Keratinocyte (primary cell): ENCODE measurements around the gene BDP1. TPM values are rescaled to one million over a fixed set of nuclear protein-coding genes. Genes with fewer than 3 reads are reported as not detected.

Source experiments
- DNase-seq: peaks from one replicate; pipeline ENCODE4 v3.0.0-alpha.2; 2011; ENCODE audit warnings: low read depth, missing footprints, low spot score
- FAIRE-seq: peaks from 2 replicates; lab custom pipeline; 2011; peaks lifted over from hg19 to GRCh38; lab: Jason Lieb, UNC
- H2AFZ ChIP-seq: 2 replicates; pipeline ENCODE4 v1.6.0; 2012; ENCODE audit warnings: low read length, control low read depth, inconsistent platforms; ENCODE audit not compliant: control insufficient read depth
- H3K27ac ChIP-seq: 2 replicates; pipeline ENCODE4 v1.5.1; 2011; ENCODE audit warnings: low read length; ENCODE audit not compliant: control insufficient read depth, insufficient read depth
- H3K27me3 ChIP-seq: 3 replicates; pipeline ENCODE4 v1.6.0; 2011; ENCODE audit warnings: low read length; ENCODE audit not compliant: control insufficient read depth, insufficient read depth; ENCODE audit errors: extremely low read depth
- H3K36me3 ChIP-seq, 2 experiments: 2 replicates in 1 of 2; 3 replicates in 1 of 2; pipeline ENCODE4 v1.5.1; 2011; ENCODE audit warnings: low read length in 2 of 2, mild to moderate bottlenecking in 1 of 2; ENCODE audit not compliant: control insufficient read depth in 2 of 2, insufficient read depth in 2 of 2; ENCODE audit errors: extremely low read depth in 1 of 2
- H3K4me1 ChIP-seq: 3 replicates; pipeline ENCODE4 v1.5.1; 2011; ENCODE audit warnings: low read length; ENCODE audit not compliant: control insufficient read depth, insufficient read depth; ENCODE audit errors: extremely low read depth
- H3K4me2 ChIP-seq: 3 replicates; pipeline ENCODE4 v1.6.0; 2011; ENCODE audit warnings: low read depth, low read length; ENCODE audit not compliant: control insufficient read depth, insufficient read depth; ENCODE audit errors: extremely low read depth
- H3K4me3 ChIP-seq, 3 experiments: fragments of 200-600 bp in 1 of 3; sonication (generic) in 1 of 3; 2 replicates in 2 of 3; 3 replicates in 1 of 3; pipeline ENCODE4 v1.5.1; 2011 to 2016; ENCODE audit warnings: low read length in 3 of 3, mild to moderate bottlenecking in 3 of 3, control low read depth in 2 of 3, inconsistent platforms in 1 of 3, low read depth in 1 of 3, mixed read lengths in 1 of 3, mixed run types in 1 of 3, moderate library complexity in 1 of 3; ENCODE audit not compliant: control insufficient read depth in 2 of 3, insufficient read depth in 2 of 3; ENCODE audit errors: extremely low read depth in 1 of 3
- H3K79me2 ChIP-seq: 2 replicates; pipeline ENCODE4 v1.6.0; 2012; ENCODE audit warnings: low read length; ENCODE audit not compliant: control insufficient read depth, insufficient read depth
- H3K9ac ChIP-seq: 3 replicates; pipeline ENCODE4 v1.6.0; 2011; ENCODE audit warnings: low read length; ENCODE audit not compliant: control insufficient read depth, insufficient read depth; ENCODE audit errors: extremely low read depth
- H3K9me1 ChIP-seq: 3 replicates; pipeline ENCODE4 v1.6.0; 2011; ENCODE audit warnings: low read length; ENCODE audit not compliant: control insufficient read depth, insufficient read depth; ENCODE audit errors: extremely low read depth
- H3K9me3 ChIP-seq: 2 replicates; pipeline ENCODE4 v1.5.1; 2012; ENCODE audit warnings: low read depth, low read length; ENCODE audit not compliant: control insufficient read depth
- H4K20me1 ChIP-seq: 3 replicates; pipeline ENCODE4 v1.6.0; 2011; ENCODE audit warnings: low read length; ENCODE audit not compliant: control insufficient read depth, insufficient read depth; ENCODE audit errors: extremely low read depth
- EZH2 ChIP-seq: IDR thresholded peaks from one replicate; pipeline ENCODE4 v1.6.1; 2012; ENCODE audit warnings: inconsistent platforms, mild to moderate bottlenecking, low read length, moderate library complexity
- dilution Hi-C: fragments of 300-500 bp; cut with MboI; formaldehyde crosslinking; loops from one replicate; pipeline ENCODE4 v1.7.0; 2020; ENCODE audit warnings: low sequenced_read_pairs; ENCODE audit not compliant: extremely low pct_ligation_motif_present
- polyA plus RNA-seq, 5 experiments: library from polyadenylated mRNA; depleted of rRNA in 3 of 5; stranded (reverse) in 3 of 5; stranded (forward) in 1 of 5; unstranded in 1 of 5; fragments of >200 nt; gene quantifications; 1 replicate in 1 of 5; 2 replicates in 3 of 5; 3 replicates in 1 of 5; pipeline versions ENCODE4 v1.2.1 to v1.2.3, GENCODE V29; 2011 to 2012; ENCODE audit warnings: missing spikeins in 2 of 5, low read depth in 1 of 5, low replicate concordance in 1 of 5
- TF ChIP-seq, protein P1 (sequence below), 3 experiments: IDR thresholded peaks in 1 of 3; conservative IDR thresholded peaks in 1 of 3; optimal IDR thresholded peaks in 1 of 3; 2 replicates in 2 of 3; 3 replicates in 1 of 3; pipeline versions ENCODE3 to v1.5.1; 2011; ENCODE audit warnings: low read length in 3 of 3, mild to moderate bottlenecking in 3 of 3, moderate library complexity in 2 of 3, control low read depth in 1 of 3, inconsistent platforms in 1 of 3; ENCODE audit not compliant: insufficient read depth in 2 of 3; ENCODE audit errors: extremely low read depth in 1 of 3

The BDP1 gene
- polyA plus RNA-seq, 1 donor (not counting 4 experiments of a cell fraction or from before 2014, with no cell fraction given), result 16.2 TPM

- Histone ChIP-seq H3K4me3 (no peak overlapping the region), H2AFZ (no peak overlapping the region), H3K79me2 (peaks cover 7% of the 10 kb centered on the region), H3K27me3 (no peaks in the 10 kb centered on the region), H3K9me1 (no peaks in the 10 kb centered on the region), H3K9ac (no peak overlapping the region), H3K9me3 (no peaks in the 10 kb centered on the region), H3K36me3 (peaks cover 8 to 13% of the 10 kb centered on the region in 2 experiments), H3K4me2 (peak overlapping the region; percentile 16), H3K27ac (no peak overlapping the region), H3K4me1 (peaks cover 10% of the 10 kb centered on the region), H4K20me1 (no peaks in the 10 kb centered on the region)
- peak; percentile 26 for FAIRE-seq
- dilution Hi-C loops, result no loop called here
- TF ChIP-seq EZH2, result no peak
- TF ChIP-seq, protein P1, sequence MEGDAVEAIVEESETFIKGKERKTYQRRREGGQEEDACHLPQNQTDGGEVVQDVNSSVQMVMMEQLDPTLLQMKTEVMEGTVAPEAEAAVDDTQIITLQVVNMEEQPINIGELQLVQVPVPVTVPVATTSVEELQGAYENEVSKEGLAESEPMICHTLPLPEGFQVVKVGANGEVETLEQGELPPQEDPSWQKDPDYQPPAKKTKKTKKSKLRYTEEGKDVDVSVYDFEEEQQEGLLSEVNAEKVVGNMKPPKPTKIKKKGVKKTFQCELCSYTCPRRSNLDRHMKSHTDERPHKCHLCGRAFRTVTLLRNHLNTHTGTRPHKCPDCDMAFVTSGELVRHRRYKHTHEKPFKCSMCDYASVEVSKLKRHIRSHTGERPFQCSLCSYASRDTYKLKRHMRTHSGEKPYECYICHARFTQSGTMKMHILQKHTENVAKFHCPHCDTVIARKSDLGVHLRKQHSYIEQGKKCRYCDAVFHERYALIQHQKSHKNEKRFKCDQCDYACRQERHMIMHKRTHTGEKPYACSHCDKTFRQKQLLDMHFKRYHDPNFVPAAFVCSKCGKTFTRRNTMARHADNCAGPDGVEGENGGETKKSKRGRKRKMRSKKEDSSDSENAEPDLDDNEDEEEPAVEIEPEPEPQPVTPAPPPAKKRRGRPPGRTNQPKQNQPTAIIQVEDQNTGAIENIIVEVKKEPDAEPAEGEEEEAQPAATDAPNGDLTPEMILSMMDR (optimal IDR thresholded peaks at IDR 0.05 in 1 of 3, IDR thresholded peaks at IDR 0.05 in 1 of 3, conservative IDR thresholded peaks at IDR 0.05 in 1 of 3; ENCODE audit: extremely low read depth in 1 of 3, insufficient read depth in 2 of 3, low read length in 3 of 3), result no peak
- DNase-seq, result no peak
Observed at GRCh38 chr5:71481441-71481840, 26.0 kb downstream of the BDP1 start.

- H3K9me1 ChIP-seq, result no peaks in the 10 kb centered on the region
- dilution Hi-C loops, result no loop called here
Observed at GRCh38 chr5:71482132-71482531, 26.7 kb downstream of the BDP1 start.

More at GRCh38 chr5:71482132-71482531, 26.7 kb downstream of the BDP1 start:
- FAIRE-seq (peak; percentile 23), DNase-seq (no peak)
- Histone ChIP-seq H3K9ac (no peak overlapping the region), H3K4me1 (peaks cover 10% of the 10 kb centered on the region), H3K27ac (no peak overlapping the region), H3K4me3 (no peak overlapping the region), H2AFZ (no peak overlapping the region), H3K9me3 (no peaks in the 10 kb centered on the region), H3K27me3 (no peaks in the 10 kb centered on the region), H3K4me2 (no peak overlapping the region), H3K36me3 (peaks cover 6 to 13% of the 10 kb centered on the region in 2 experiments), H3K79me2 (peaks cover 7% of the 10 kb centered on the region), H4K20me1 (no peaks in the 10 kb centered on the region)
- TF ChIP-seq, protein P1 (optimal IDR thresholded peaks at IDR 0.05 in 1 of 3, IDR thresholded peaks at IDR 0.05 in 1 of 3, conservative IDR thresholded peaks at IDR 0.05 in 1 of 3; ENCODE audit: extremely low read depth in 1 of 3, insufficient read depth in 2 of 3, low read length in 3 of 3), result no peak
- no peak for TF ChIP-seq EZH2
